HL-60 (cell line): Measurements from ENCODE around the gene ALPL.

Experiments used
- GABPA ChIP-seq: IDR thresholded peaks from 2 replicates; pipeline ENCODE4 v1.6.1; 2012; ENCODE audit warnings: low read depth
- POLR2AphosphoS5 ChIP-seq: IDR thresholded peaks from 2 replicates; pipeline ENCODE4 v1.6.1; 2012; ENCODE audit warnings: low read depth
- TF ChIP-seq, protein P1 (sequence below): IDR thresholded peaks from one replicate; pipeline ENCODE4 v1.5.1; 2011; ENCODE audit warnings: low read length, control low read depth, inconsistent platforms; ENCODE audit not compliant: insufficient read depth

GRCh38 chr1:21614419-21615115 lies 105.3 kb downstream of the ALPL start:
- TF ChIP-seq, protein P1, sequence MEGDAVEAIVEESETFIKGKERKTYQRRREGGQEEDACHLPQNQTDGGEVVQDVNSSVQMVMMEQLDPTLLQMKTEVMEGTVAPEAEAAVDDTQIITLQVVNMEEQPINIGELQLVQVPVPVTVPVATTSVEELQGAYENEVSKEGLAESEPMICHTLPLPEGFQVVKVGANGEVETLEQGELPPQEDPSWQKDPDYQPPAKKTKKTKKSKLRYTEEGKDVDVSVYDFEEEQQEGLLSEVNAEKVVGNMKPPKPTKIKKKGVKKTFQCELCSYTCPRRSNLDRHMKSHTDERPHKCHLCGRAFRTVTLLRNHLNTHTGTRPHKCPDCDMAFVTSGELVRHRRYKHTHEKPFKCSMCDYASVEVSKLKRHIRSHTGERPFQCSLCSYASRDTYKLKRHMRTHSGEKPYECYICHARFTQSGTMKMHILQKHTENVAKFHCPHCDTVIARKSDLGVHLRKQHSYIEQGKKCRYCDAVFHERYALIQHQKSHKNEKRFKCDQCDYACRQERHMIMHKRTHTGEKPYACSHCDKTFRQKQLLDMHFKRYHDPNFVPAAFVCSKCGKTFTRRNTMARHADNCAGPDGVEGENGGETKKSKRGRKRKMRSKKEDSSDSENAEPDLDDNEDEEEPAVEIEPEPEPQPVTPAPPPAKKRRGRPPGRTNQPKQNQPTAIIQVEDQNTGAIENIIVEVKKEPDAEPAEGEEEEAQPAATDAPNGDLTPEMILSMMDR, result no peak
- TF ChIP-seq POLR2AphosphoS5, result no peak
- no peak for TF ChIP-seq GABPA
